Activated CD8-positive, alpha-beta T cell treated with anti-CD3 and anti-CD28 coated beads, Interleukin-2, amount 10 ng/mL, durations not matched to agents 7 days and 5 days (primary cell): ENCODE data around the gene TM9SF4. TPM values are rescaled to one million over a fixed set of nuclear protein-coding genes. Genes with fewer than 3 reads are reported as not detected.

ENCODE experiments used
- ATAC-seq: fragments of 150-1000 bp; cut with Tn5 transposase; one replicate; pipeline ENCODE4 v1.10.0; 2021; ENCODE audit warnings: moderate library complexity
- CTCF ChIA-PET: fragments of 350-600 bp; sonication (Branson Sonifier 250); formaldehyde crosslinking; loops from one replicate; lab custom pipeline; 2021; ENCODE audit warnings: antibody characterized with exemption; lab: Charles Lee
- POLR2A ChIA-PET: fragments of 350-600 bp; sonication (Branson Sonifier 250); formaldehyde crosslinking; loops from one replicate; lab custom pipeline; 2021; ENCODE audit warnings: antibody characterized with exemption; lab: Charles Lee
- DNase-seq: peaks from one replicate; pipeline ENCODE4 v3.0.0-alpha.2; 2020
- H3K27ac Mint-ChIP-seq: one replicate; pipeline ENCODE4 v1.8.0; 2021; ENCODE audit warnings: mild to moderate bottlenecking, mixed read lengths
- H3K27me3 Mint-ChIP-seq: one replicate; pipeline ENCODE4 v1.8.0; 2021; ENCODE audit warnings: low read depth, mixed read lengths
- H3K36me3 Mint-ChIP-seq: one replicate; pipeline ENCODE4 v1.8.0; 2021; ENCODE audit warnings: low read depth, mixed read lengths
- H3K4me1 Mint-ChIP-seq: one replicate; pipeline ENCODE4 v1.8.0; 2021; ENCODE audit warnings: low read depth, mixed read lengths
- H3K4me3 Mint-ChIP-seq: one replicate; pipeline ENCODE4 v1.8.0; 2021; ENCODE audit warnings: mild to moderate bottlenecking, mixed read lengths
- H3K9me3 Mint-ChIP-seq: one replicate; pipeline ENCODE4 v1.8.0; 2022; ENCODE audit warnings: mixed read lengths; ENCODE audit not compliant: insufficient read depth
- total RNA-seq, 2 experiments: library from RNA; stranded (reverse); gene quantifications; one replicate each; pipeline ENCODE4 v1.2.3, GENCODE V29; 2021

TM9SF4 gene
- total RNA-seq, 2 experiments from 2014 or later: 29.8 to 30.4 TPM

GRCh38 chr20:32132911-32133549, 23.5 kb downstream of the TM9SF4 start:
- Mint-ChIP-seq H3K36me3 (peaks cover 15% of the 10 kb centered on the region), H3K27me3 (no peaks in the 10 kb centered on the region), H3K27ac (no peak overlapping the region), H3K9me3 (no peaks in the 10 kb centered on the region), H3K4me1 (peaks cover 2% of the 10 kb centered on the region), H3K4me3 (no peak overlapping the region)
- DNase-seq: no peak
- ChIA-PET CTCF (no interaction called here), POLR2A (no interaction called here)
- ATAC-seq: no peak

DNA sequence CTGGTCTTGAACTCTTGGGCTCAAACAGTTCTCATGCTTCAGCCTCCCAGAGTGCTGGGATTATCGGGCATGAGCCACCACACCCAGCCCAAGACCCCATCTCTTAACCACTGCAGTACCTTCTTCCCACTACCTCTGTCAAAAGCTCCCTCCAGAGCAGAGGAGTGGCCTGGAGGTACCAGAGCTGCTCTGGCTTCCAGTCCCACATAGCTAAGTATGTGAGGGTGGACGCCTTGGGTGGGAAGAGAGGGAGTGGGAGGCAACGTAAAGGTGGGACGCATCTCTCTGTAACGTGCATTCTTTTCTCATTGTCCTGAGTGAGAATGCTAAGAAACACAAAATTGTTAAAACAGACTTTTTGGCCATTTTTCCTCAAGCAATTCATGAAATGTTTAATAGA, 24.5 kb downstream of the TM9SF4 start:
- ChIA-PET CTCF (interaction anchor here (1.8 kb wide), 1 partner anchor 43 kb away, joined by 4 read pairs; no protein-coding TSS in a partner anchor), POLR2A (interaction anchor here (0.6 kb wide), 1 partner anchor 106 kb away, joined by 4 read pairs; no protein-coding TSS in a partner anchor)
- H3K27ac Mint-ChIP-seq: no peak overlapping the region
- no peak for DNase-seq
- ATAC-seq: no peak
- peaks cover 2% of the 10 kb centered on the region for H3K4me1 Mint-ChIP-seq
- peaks cover 18% of the 10 kb centered on the region for H3K36me3 Mint-ChIP-seq
- H3K27me3 Mint-ChIP-seq: no peaks in the 10 kb centered on the region
- no peaks in the 10 kb centered on the region for H3K9me3 Mint-ChIP-seq
- no peak overlapping the region for H3K4me3 Mint-ChIP-seq

GRCh38 chr20:32135983-32136515, 26.5 kb downstream of the TM9SF4 start:
- Mint-ChIP-seq H3K4me3 (no peak overlapping the region), H3K4me1 (peaks cover 2% of the 10 kb centered on the region), H3K27ac (no peak overlapping the region), H3K36me3 (peaks cover 35% of the 10 kb centered on the region), H3K27me3 (no peaks in the 10 kb centered on the region), H3K9me3 (no peaks in the 10 kb centered on the region)
- ATAC-seq (no peak), DNase-seq (no peak)
- POLR2A ChIA-PET: no interaction called here
- CTCF ChIA-PET: no interaction called here

- Mint-ChIP-seq H3K27ac (no peak overlapping the region), H3K27me3 (no peaks in the 10 kb centered on the region), H3K9me3 (no peaks in the 10 kb centered on the region), H3K36me3 (peaks cover 48% of the 10 kb centered on the region), H3K4me1 (no peaks in the 10 kb centered on the region), H3K4me3 (no peak overlapping the region)
- DNase-seq: no peak
- ChIA-PET CTCF (no interaction called here), POLR2A (no interaction called here)
- ATAC-seq: no peak
These were observed 29.4 kb downstream of the TM9SF4 start for GRCh38 chr20:32138921-32139320.

DNA sequence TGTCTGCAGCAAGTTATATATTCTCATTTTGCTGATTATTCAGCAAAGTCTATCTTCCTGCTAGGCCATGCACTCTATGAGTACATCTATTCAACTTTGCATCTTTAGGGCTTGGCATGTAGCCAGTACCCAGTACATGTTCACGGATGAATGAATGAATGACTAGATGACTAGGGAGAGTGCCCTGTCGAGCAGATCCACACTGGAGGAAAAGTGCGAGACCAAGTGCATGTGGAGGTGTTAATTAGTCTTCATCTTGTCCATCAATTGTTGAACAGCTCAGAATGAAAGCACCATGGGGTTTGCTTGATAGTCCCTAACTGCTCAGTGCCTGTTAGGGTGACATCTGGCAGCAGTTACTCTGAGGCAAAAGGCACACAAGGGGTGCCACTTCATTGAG, 30.4 kb downstream of the TM9SF4 start:
- no peak overlapping the region for H3K4me3 Mint-ChIP-seq
- H3K9me3 Mint-ChIP-seq: no peaks in the 10 kb centered on the region
- ATAC-seq (no peak), DNase-seq (no peak)
- H3K27me3 Mint-ChIP-seq: no peaks in the 10 kb centered on the region
- H3K27ac Mint-ChIP-seq: no peak overlapping the region
- ChIA-PET POLR2A (no interaction called here), CTCF (no interaction called here)
- H3K36me3 Mint-ChIP-seq: peaks cover 55% of the 10 kb centered on the region
- H3K4me1 Mint-ChIP-seq: no peaks in the 10 kb centered on the region

- Mint-ChIP-seq H3K27ac (no peak overlapping the region), H3K27me3 (no peaks in the 10 kb centered on the region), H3K36me3 (peaks cover 58% of the 10 kb centered on the region), H3K9me3 (no peaks in the 10 kb centered on the region), H3K4me1 (no peaks in the 10 kb centered on the region), H3K4me3 (no peak overlapping the region)
- ATAC-seq: no peak
- CTCF ChIA-PET: no interaction called here
- POLR2A ChIA-PET: no interaction called here
- no peak for DNase-seq
These were observed 31.1 kb downstream of the TM9SF4 start for GRCh38 chr20:32140603-32141002.

GRCh38 chr20:32141465-32141980, 32.0 kb downstream of the TM9SF4 start:
- DNase-seq (no peak), ATAC-seq (no peak)
- H3K9me3 Mint-ChIP-seq: no peaks in the 10 kb centered on the region
- no peaks in the 10 kb centered on the region for H3K4me1 Mint-ChIP-seq
- no peaks in the 10 kb centered on the region for H3K27me3 Mint-ChIP-seq
- no peak overlapping the region for H3K27ac Mint-ChIP-seq
- H3K36me3 Mint-ChIP-seq: peaks cover 65% of the 10 kb centered on the region
- ChIA-PET POLR2A (no interaction called here), CTCF (no interaction called here)
- H3K4me3 Mint-ChIP-seq: no peak overlapping the region

GRCh38 chr20:32142088-32142487, 32.6 kb downstream of the TM9SF4 start:
- no peak for ATAC-seq
- POLR2A ChIA-PET: no interaction called here
- CTCF ChIA-PET: no interaction called here
- Mint-ChIP-seq H3K4me3 (no peak overlapping the region), H3K27me3 (no peaks in the 10 kb centered on the region), H3K36me3 (peaks cover 67% of the 10 kb centered on the region), H3K4me1 (no peaks in the 10 kb centered on the region), H3K27ac (no peak overlapping the region), H3K9me3 (no peaks in the 10 kb centered on the region)
- DNase-seq: no peak

DNA sequence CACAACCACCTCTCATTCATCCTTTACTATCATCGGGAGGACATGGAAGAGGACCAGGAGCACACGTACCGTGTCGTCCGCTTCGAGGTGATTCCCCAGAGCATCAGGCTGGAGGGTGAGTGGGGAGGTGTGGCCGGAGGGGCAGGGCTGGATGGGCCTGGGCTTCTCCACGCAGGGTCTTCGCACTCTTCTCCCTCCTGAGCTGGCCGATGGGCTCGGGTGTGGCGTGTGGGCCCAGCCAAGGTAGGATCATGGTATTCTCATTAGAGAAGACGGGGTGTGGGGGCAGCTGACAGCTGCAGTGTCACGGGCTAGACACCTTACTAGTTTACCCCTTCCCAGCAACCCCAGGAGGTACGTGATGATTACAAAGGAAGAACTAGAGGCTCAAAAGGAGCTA, 33.5 kb downstream of the TM9SF4 start:
- ChIA-PET POLR2A (no interaction called here), CTCF (interaction anchor here (0.5 kb wide), 1 partner anchor 243 kb away, joined by 4 read pairs; no protein-coding TSS in a partner anchor)
- DNase-seq: no peak
- H3K27ac Mint-ChIP-seq: no peak overlapping the region
- H3K9me3 Mint-ChIP-seq: no peaks in the 10 kb centered on the region
- no peaks in the 10 kb centered on the region for H3K27me3 Mint-ChIP-seq
- no peak overlapping the region for H3K4me3 Mint-ChIP-seq
- no peaks in the 10 kb centered on the region for H3K4me1 Mint-ChIP-seq
- peaks cover 64% of the 10 kb centered on the region for H3K36me3 Mint-ChIP-seq
- no peak for ATAC-seq

GRCh38 chr20:32144898-32145662, 35.6 kb downstream of the TM9SF4 start:
- POLR2A ChIA-PET: no interaction called here

GRCh38 chr20:32149566-32150170, 40.2 kb downstream of the TM9SF4 start:
- Mint-ChIP-seq H3K4me3 (no peak overlapping the region), H3K4me1 (no peaks in the 10 kb centered on the region), H3K27me3 (no peaks in the 10 kb centered on the region), H3K27ac (no peak overlapping the region), H3K9me3 (no peaks in the 10 kb centered on the region), H3K36me3 (peaks cover 53% of the 10 kb centered on the region)
- ATAC-seq: no peak
- POLR2A ChIA-PET: interaction anchor here (1.5 kb wide), 1 partner anchor 40 kb away, joined by 4 read pairs; the partner anchor contains the start of gene TM9SF4
- CTCF ChIA-PET: interaction anchor here (0.9 kb wide), 1 partner anchor 188 kb away, joined by 3 read pairs; no protein-coding TSS in a partner anchor
- no peak for DNase-seq

More at GRCh38 chr20:32144898-32145662, 35.6 kb downstream of the TM9SF4 start:
- Mint-ChIP-seq H3K36me3 (peaks cover 61% of the 10 kb centered on the region), H3K4me3 (no peak overlapping the region), H3K27me3 (no peaks in the 10 kb centered on the region), H3K4me1 (no peaks in the 10 kb centered on the region), H3K27ac (no peak overlapping the region), H3K9me3 (no peaks in the 10 kb centered on the region)
- CTCF ChIA-PET: no interaction called here
- no peak for ATAC-seq
- no peak for DNase-seq
